ENCODE measurements around the gene ZSCAN5C. TPM values are rescaled to one million over a fixed set of nuclear protein-coding genes. Genes with fewer than 3 reads are reported as not detected.
"Not testable (repeated sequence)": the region's sequence is repeated elsewhere in the genome, so short reads cannot be mapped to it uniquely, and the experiment has no call there.

Gene ZSCAN5C
- total and polyA plus RNA-seq, 2 donors (not counting 3 experiments of a cell fraction or from before 2014, with no cell fraction given), result not detected

GRCh38 chr19:56176310-56176709 lies 25.8 kb upstream of the ZSCAN5C start:
- intact Hi-C loops (cut with micrococcal nuclease); H3K27me3 ChIP-seq (ENCODE audit: control insufficient read depth in 2 of 2, insufficient read depth in 2 of 2, low read length in 2 of 2); POLR2A ChIA-PET; dilution Hi-C loops (cut with MboI; ENCODE audit: extremely low pct_ligation_motif_present, low sequenced_read_pairs); H2AFZ ChIP-seq (ENCODE audit: low read depth, low read length); H3K4me1 ChIP-seq (ENCODE audit: control insufficient read depth, extremely low read depth, insufficient read depth, low read length); FAIRE-seq; H3K9me1 ChIP-seq (replicated peaks; ENCODE audit: control insufficient read depth, extremely low read depth, insufficient read depth, low read length); H3K79me2 ChIP-seq (ENCODE audit: control insufficient read depth, insufficient read depth, low read length); H3K4me3 ChIP-seq (replicated peaks in 1 of 3; ENCODE audit: insufficient read depth in 1 of 3, low read depth in 1 of 3, low read length in 3 of 3); H3K9ac ChIP-seq (replicated peaks; ENCODE audit: extremely low read depth, insufficient read depth, low read length); DNase-seq (ENCODE audit: low read depth, low spot score); H3K36me3 ChIP-seq (ENCODE audit: control insufficient read depth in 2 of 2, extremely low read depth in 1 of 2, insufficient read depth in 2 of 2, low read length in 2 of 2); BruUV-seq (replicated peaks); H3K27ac ChIP-seq (ENCODE audit: insufficient read depth, low read depth, low read length); H4K20me1 ChIP-seq (replicated peaks; ENCODE audit: control insufficient read depth, extremely low read depth, insufficient read depth, low read length); H3K9me3 ChIP-seq (replicated peaks; ENCODE audit: control insufficient read depth, insufficient read depth, low read length); H3K4me2 ChIP-seq (ENCODE audit: insufficient read depth, low read length): not testable (repeated sequence)
- CTCF ChIA-PET, result interaction anchor here (0.6 to 13.9 kb wide), 4 partner anchors 99 to 157 kb away, joined by 3 to 328 read pairs (median 4); partner anchors contain the start of gene ZSCAN5A

- Histone ChIP-seq H2AFZ (ENCODE audit: low read depth, low read length) (no peak overlapping the region), H3K4me3 (replicated peaks in 1 of 3; ENCODE audit: insufficient read depth in 1 of 3, low read depth in 1 of 3, low read length in 3 of 3) (no peak overlapping the region), H3K4me1 (ENCODE audit: control insufficient read depth, extremely low read depth, insufficient read depth, low read length) (no peaks in the 10 kb centered on the region), H3K9ac (replicated peaks; ENCODE audit: extremely low read depth, insufficient read depth, low read length) (no peak overlapping the region), H3K79me2 (ENCODE audit: control insufficient read depth, insufficient read depth, low read length) (no peaks in the 10 kb centered on the region), H3K27me3 (ENCODE audit: control insufficient read depth in 2 of 2, insufficient read depth in 2 of 2, low read length in 2 of 2) (peaks cover 0 to 2% of the 10 kb centered on the region in 2 experiments), H3K9me1 (replicated peaks; ENCODE audit: control insufficient read depth, extremely low read depth, insufficient read depth, low read length) (no peaks in the 10 kb centered on the region), H3K9me3 (replicated peaks; ENCODE audit: control insufficient read depth, insufficient read depth, low read length) (no peaks in the 10 kb centered on the region), H3K36me3 (ENCODE audit: control insufficient read depth in 2 of 2, extremely low read depth in 1 of 2, insufficient read depth in 2 of 2, low read length in 2 of 2) (no peaks in the 10 kb centered on the region), H3K4me2 (ENCODE audit: insufficient read depth, low read length) (no peak overlapping the region), H4K20me1 (replicated peaks; ENCODE audit: control insufficient read depth, extremely low read depth, insufficient read depth, low read length) (no peaks in the 10 kb centered on the region), H3K27ac (ENCODE audit: insufficient read depth, low read depth, low read length) (no peak overlapping the region)
- FAIRE-seq, result no peak
- no TSS peak for BruUV-seq (replicated peaks)
- no peak for DNase-seq (ENCODE audit: low read depth, low spot score)
- POLR2A ChIA-PET, result no interaction called here
- CTCF ChIA-PET, result interaction anchor here (0.6 to 13.9 kb wide), 6 partner anchors 76 to 156 kb away, joined by 3 to 328 read pairs (median 4); partner anchors contain the start of gene ZSCAN5A
- dilution Hi-C loops (cut with MboI; ENCODE audit: extremely low pct_ligation_motif_present, low sequenced_read_pairs), result no loop called here
- TF ChIP-seq POLR2AphosphoS5 (IDR thresholded peaks at IDR 0.05; ENCODE audit: insufficient read depth, low read depth, low read length) (no peak), CTCF (IDR thresholded peaks at IDR 0.05; ENCODE audit: extremely low read depth in 1 of 2, insufficient read depth in 1 of 2, low read depth in 1 of 2, low read length in 2 of 2) (no peak), MYC (IDR thresholded peaks at IDR 0.05; ENCODE audit: low read depth, low read length) (no peak), POLR2A (IDR thresholded peaks at IDR 0.05; ENCODE audit: low read depth, low read length) (no peak), EZH2 (IDR thresholded peaks at IDR 0.05; ENCODE audit: borderline replicate concordance, low read depth, low read length, severe bottlenecking) (no peak), JUN (IDR thresholded peaks at IDR 0.05; ENCODE audit: borderline replicate concordance, insufficient read depth, insufficient read length, low read depth) (no peak), FOS (IDR thresholded peaks at IDR 0.05; ENCODE audit: borderline replicate concordance, insufficient read depth, low read length) (no peak)
- intact Hi-C loops (cut with micrococcal nuclease), result no loop called here
Measured at GRCh38 chr19:56176881-56177280, 25.2 kb upstream of the ZSCAN5C start.

Measured in endothelial cell of umbilical vein (primary cell).